ENCODE data around the gene RANBP17. TPM values are rescaled to one million over a fixed set of nuclear protein-coding genes. Genes with fewer than 3 reads are reported as not detected.

The RANBP17 gene
- total and polyA plus RNA-seq, 2 experiments from 2014 or later, result 43.8 to 53.1 TPM

GRCh38 chr5:170939178-170939577 is 77.4 kb downstream of the RANBP17 start:
- Histone ChIP-seq H3K4me1 (ENCODE audit: insufficient read depth) (no peaks in the 10 kb centered on the region; the same call in 1 of the 2 replicates), H3K27ac (ENCODE audit: low read depth) (no peak overlapping the region), H3F3A (replicated peaks; ENCODE audit: low read depth) (no peaks in the 10 kb centered on the region), H2AFZ (no peak overlapping the region), H3K79me2 (replicated peaks; ENCODE audit: insufficient read depth) (no peaks in the 10 kb centered on the region), H3K4me3 (no peak overlapping the region), H3K4me2 (no peak overlapping the region), H3K27me3 (ENCODE audit: insufficient read depth) (no peaks in the 10 kb centered on the region), H4K20me1 (replicated peaks; ENCODE audit: insufficient read depth) (no peaks in the 10 kb centered on the region), H3K9me2 (ENCODE audit: insufficient read depth) (no peaks in the 10 kb centered on the region), H3K36me3 (ENCODE audit: insufficient read depth) (peaks cover 3% of the 10 kb centered on the region; the same call in 1 of the 2 replicates)
- Mint-ChIP-seq H3K4me1 (no peaks in the 10 kb centered on the region), H3K36me3 (ENCODE audit: low read depth) (peaks cover 17% of the 10 kb centered on the region; the same call in 2 of the 3 replicates), H3K27ac (no peak overlapping the region), H3K27me3 (ENCODE audit: insufficient read depth, low read depth, poor library complexity) (no peaks in the 10 kb centered on the region), H3K4me3 (no peak overlapping the region), H3K9me3 (no peaks in the 10 kb centered on the region; the same call in 2 of the 3 replicates)
- DNase-seq (ENCODE audit: low spot score), result no peak
- TF ChIP-seq CREB1 (CRISPR knock-in tag; IDR thresholded peaks at IDR 0.05; ENCODE audit: low read depth) (no peak), POLR2AphosphoS5 (IDR thresholded peaks at IDR 0.05; ENCODE audit: low read depth) (no peak), ZNF114 (CRISPR knock-in tag; IDR thresholded peaks at IDR 0.05) (no peak), JUNB (IDR thresholded peaks at IDR 0.05; ENCODE audit: unreplicated experiment) (no peak), NANOG (IDR thresholded peaks at IDR 0.05; ENCODE audit: borderline replicate concordance) (no peak), EZH2phosphoT487 (IDR thresholded peaks at IDR 0.05; ENCODE audit: unreplicated experiment) (no peak), ZNF462 (CRISPR knock-in tag; IDR thresholded peaks at IDR 0.05) (no peak)
- TF ChIP-seq, protein P1, sequence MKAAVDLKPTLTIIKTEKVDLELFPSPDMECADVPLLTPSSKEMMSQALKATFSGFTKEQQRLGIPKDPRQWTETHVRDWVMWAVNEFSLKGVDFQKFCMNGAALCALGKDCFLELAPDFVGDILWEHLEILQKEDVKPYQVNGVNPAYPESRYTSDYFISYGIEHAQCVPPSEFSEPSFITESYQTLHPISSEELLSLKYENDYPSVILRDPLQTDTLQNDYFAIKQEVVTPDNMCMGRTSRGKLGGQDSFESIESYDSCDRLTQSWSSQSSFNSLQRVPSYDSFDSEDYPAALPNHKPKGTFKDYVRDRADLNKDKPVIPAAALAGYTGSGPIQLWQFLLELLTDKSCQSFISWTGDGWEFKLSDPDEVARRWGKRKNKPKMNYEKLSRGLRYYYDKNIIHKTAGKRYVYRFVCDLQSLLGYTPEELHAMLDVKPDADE (IDR thresholded peaks at IDR 0.05), result no peak
- TF ChIP-seq, protein P2, sequence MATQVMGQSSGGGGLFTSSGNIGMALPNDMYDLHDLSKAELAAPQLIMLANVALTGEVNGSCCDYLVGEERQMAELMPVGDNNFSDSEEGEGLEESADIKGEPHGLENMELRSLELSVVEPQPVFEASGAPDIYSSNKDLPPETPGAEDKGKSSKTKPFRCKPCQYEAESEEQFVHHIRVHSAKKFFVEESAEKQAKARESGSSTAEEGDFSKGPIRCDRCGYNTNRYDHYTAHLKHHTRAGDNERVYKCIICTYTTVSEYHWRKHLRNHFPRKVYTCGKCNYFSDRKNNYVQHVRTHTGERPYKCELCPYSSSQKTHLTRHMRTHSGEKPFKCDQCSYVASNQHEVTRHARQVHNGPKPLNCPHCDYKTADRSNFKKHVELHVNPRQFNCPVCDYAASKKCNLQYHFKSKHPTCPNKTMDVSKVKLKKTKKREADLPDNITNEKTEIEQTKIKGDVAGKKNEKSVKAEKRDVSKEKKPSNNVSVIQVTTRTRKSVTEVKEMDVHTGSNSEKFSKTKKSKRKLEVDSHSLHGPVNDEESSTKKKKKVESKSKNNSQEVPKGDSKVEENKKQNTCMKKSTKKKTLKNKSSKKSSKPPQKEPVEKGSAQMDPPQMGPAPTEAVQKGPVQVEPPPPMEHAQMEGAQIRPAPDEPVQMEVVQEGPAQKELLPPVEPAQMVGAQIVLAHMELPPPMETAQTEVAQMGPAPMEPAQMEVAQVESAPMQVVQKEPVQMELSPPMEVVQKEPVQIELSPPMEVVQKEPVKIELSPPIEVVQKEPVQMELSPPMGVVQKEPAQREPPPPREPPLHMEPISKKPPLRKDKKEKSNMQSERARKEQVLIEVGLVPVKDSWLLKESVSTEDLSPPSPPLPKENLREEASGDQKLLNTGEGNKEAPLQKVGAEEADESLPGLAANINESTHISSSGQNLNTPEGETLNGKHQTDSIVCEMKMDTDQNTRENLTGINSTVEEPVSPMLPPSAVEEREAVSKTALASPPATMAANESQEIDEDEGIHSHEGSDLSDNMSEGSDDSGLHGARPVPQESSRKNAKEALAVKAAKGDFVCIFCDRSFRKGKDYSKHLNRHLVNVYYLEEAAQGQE (IDR thresholded peaks at IDR 0.05; ENCODE audit: unreplicated experiment), result no peak
- ATAC-seq, result no peak

Data from GM23338 (cell line).